Skeletal muscle cell (primary cell): ENCODE results near the gene NUDT22.

Experiments
- DNase-seq: peaks from one replicate; pipeline ENCODE4 v3.0.0-alpha.2; 2010; ENCODE audit warnings: low read depth
- H3K4me3 ChIP-seq: 2 replicates; pipeline ENCODE4 v1.5.1; 2011; ENCODE audit warnings: low read depth, mild to moderate bottlenecking, control low read depth, low read length, moderate library complexity

NUDT22 gene

GRCh38 chr11:64225608-64226506 lies at the start of gene NUDT22, which contains the start of gene TRPT1:
TSS of gene NUDT22 (plus strand) at chr11:64226274. CDS start at chr11:64226653, 379 bp downstream.
TSS of gene TRPT1 (minus strand) at chr11:64226186. CDS start at chr11:64225860, 326 bp downstream.
- DNase-seq, result no peak
- peak within 1 kb of the TSS; percentile 74 for H3K4me3 ChIP-seq

- no peak overlapping the region for H3K4me3 ChIP-seq
- no peak for DNase-seq
Measured at GRCh38 chr11:64176751-64177150, 49.3 kb upstream of the NUDT22 start.

- DNase-seq, result no peak
- H3K4me3 ChIP-seq, result no peak overlapping the region
Measured at GRCh38 chr11:64178203-64178602, 47.9 kb upstream of the NUDT22 start.

- no peak for DNase-seq
- H3K4me3 ChIP-seq, result no peak overlapping the region
Measured at GRCh38 chr11:64178951-64179639, 47.0 kb upstream of the NUDT22 start.

GRCh38 chr11:64180891-64181290 lies 45.2 kb upstream of the NUDT22 start:
- DNase-seq, result no peak
- H3K4me3 ChIP-seq, result peak overlapping the region; percentile 32

- DNase-seq, result peak; percentile 80
- H3K4me3 ChIP-seq, result peak overlapping the region; percentile 32
Measured at GRCh38 chr11:64181506-64182411, 44.3 kb upstream of the NUDT22 start.

- DNase-seq, result no peak
- H3K4me3 ChIP-seq, result no peak overlapping the region
Measured at GRCh38 chr11:64183890-64184289, 42.2 kb upstream of the NUDT22 start.

- H3K4me3 ChIP-seq, result peak overlapping the region; percentile 63
- peak; percentile 53 for DNase-seq
Measured at GRCh38 chr11:64185175-64185692, 40.8 kb upstream of the NUDT22 start.

- peak; percentile 100 for DNase-seq
- peak within 1 kb of the TSS; percentile 63 for H3K4me3 ChIP-seq
Measured at GRCh38 chr11:64185693-64186491, 40.2 kb upstream of the NUDT22 start, which contains the start of gene STIP1. TSS of gene STIP1 (plus strand) at chr11:64186171. CDS start at chr11:64186262, 91 bp downstream.

GRCh38 chr11:64186492-64187165 lies 39.4 kb upstream of the NUDT22 start:
- H3K4me3 ChIP-seq, result no peak overlapping the region
- DNase-seq, result no peak

- no peak for DNase-seq
- H3K4me3 ChIP-seq, result no peak overlapping the region
Measured at GRCh38 chr11:64192434-64192833, 33.6 kb upstream of the NUDT22 start.

GRCh38 chr11:64196626-64197025 lies 29.4 kb upstream of the NUDT22 start:
- no peak overlapping the region for H3K4me3 ChIP-seq
- DNase-seq, result no peak

- H3K4me3 ChIP-seq, result no peak overlapping the region
- DNase-seq, result no peak
Measured at GRCh38 chr11:64198511-64198910, 27.6 kb upstream of the NUDT22 start.

- DNase-seq, result no peak
- H3K4me3 ChIP-seq, result no peak overlapping the region
Measured at GRCh38 chr11:64201543-64201942, 24.5 kb upstream of the NUDT22 start.

- H3K4me3 ChIP-seq, result no peak overlapping the region
- DNase-seq, result no peak
Measured at GRCh38 chr11:64202992-64203391, 23.1 kb upstream of the NUDT22 start.

- H3K4me3 ChIP-seq, result no peak overlapping the region
Measured at GRCh38 chr11:64203421-64204079, 22.5 kb upstream of the NUDT22 start.

GRCh38 chr11:64204080-64204440 lies 22.0 kb upstream of the NUDT22 start:
- no peak for DNase-seq
- no peak overlapping the region for H3K4me3 ChIP-seq

More at GRCh38 chr11:64203421-64204079, 22.5 kb upstream of the NUDT22 start:
- no peak for DNase-seq
